ENCODE measurements around the gene SERTM2.

DNA sequence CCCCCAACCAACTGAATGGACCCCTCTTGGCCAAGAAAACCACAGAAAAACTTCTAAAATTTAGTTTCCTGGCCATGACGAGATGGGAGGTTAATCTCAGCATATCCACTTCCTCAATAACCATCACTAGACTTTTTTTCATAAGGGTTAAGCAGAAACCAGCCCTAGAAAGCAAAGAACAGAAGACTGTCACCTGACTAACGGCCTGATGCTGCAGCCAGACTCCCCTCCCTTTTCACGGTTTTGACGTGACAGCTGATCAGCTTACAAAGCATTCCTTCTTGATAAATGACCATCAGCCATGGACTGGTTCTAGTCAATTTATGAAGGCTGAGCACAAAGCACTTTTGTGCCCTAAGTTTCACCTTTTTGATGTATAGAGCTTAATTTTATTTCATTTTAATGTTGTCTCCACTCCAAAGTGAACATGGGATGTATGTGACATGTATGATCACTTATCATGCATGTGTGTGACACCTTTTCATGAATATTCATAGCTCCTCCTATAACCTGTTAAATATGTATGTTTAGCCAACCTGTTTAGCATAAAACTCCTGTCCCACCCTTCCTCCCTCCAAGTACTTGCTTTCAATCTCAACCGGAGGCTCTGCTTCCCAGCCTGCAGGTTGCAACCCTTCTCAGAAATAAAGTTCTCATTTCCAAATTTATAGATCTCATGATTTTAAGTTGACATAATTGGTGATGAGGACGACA is 56.3 kb downstream of the SERTM2 start:
- TF ChIP-seq, protein P1, sequence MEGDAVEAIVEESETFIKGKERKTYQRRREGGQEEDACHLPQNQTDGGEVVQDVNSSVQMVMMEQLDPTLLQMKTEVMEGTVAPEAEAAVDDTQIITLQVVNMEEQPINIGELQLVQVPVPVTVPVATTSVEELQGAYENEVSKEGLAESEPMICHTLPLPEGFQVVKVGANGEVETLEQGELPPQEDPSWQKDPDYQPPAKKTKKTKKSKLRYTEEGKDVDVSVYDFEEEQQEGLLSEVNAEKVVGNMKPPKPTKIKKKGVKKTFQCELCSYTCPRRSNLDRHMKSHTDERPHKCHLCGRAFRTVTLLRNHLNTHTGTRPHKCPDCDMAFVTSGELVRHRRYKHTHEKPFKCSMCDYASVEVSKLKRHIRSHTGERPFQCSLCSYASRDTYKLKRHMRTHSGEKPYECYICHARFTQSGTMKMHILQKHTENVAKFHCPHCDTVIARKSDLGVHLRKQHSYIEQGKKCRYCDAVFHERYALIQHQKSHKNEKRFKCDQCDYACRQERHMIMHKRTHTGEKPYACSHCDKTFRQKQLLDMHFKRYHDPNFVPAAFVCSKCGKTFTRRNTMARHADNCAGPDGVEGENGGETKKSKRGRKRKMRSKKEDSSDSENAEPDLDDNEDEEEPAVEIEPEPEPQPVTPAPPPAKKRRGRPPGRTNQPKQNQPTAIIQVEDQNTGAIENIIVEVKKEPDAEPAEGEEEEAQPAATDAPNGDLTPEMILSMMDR (IDR thresholded peaks at IDR 0.05; ENCODE audit: poor library complexity, severe bottlenecking), result no peak
- TF ChIP-seq EZH2 (IDR thresholded peaks at IDR 0.05; ENCODE audit: borderline replicate concordance, insufficient read depth, low read length, poor library complexity, severe bottlenecking) (no peak), POLR2AphosphoS5 (IDR thresholded peaks at IDR 0.05) (no peak), RAD21 (conservative IDR thresholded peaks at IDR 0.05) (no peak), REST (IDR thresholded peaks at IDR 0.05; ENCODE audit: borderline replicate concordance) (no peak), EP300 (conservative IDR thresholded peaks at IDR 0.05; ENCODE audit: poor library complexity, severe bottlenecking) (no peak), MXI1 (conservative IDR thresholded peaks at IDR 0.05; ENCODE audit: poor library complexity, severe bottlenecking) (no peak), TAF1 (IDR thresholded peaks at IDR 0.05; ENCODE audit: low read depth) (no peak)
